HG03280 (cell line): ENCODE results near the gene PARVB.
A peak's percentile ranks its signal among the peaks of the same experiment; 100 is the strongest.

ENCODE experiments used
- ATAC-seq: cut with Tn5 transposase; IDR thresholded peaks from one replicate; pipeline ENCODE4 v1.9.1; 2021; ENCODE audit warnings: mild to moderate bottlenecking, moderate library complexity; ENCODE audit not compliant: unreplicated experiment

Gene PARVB

DNA sequence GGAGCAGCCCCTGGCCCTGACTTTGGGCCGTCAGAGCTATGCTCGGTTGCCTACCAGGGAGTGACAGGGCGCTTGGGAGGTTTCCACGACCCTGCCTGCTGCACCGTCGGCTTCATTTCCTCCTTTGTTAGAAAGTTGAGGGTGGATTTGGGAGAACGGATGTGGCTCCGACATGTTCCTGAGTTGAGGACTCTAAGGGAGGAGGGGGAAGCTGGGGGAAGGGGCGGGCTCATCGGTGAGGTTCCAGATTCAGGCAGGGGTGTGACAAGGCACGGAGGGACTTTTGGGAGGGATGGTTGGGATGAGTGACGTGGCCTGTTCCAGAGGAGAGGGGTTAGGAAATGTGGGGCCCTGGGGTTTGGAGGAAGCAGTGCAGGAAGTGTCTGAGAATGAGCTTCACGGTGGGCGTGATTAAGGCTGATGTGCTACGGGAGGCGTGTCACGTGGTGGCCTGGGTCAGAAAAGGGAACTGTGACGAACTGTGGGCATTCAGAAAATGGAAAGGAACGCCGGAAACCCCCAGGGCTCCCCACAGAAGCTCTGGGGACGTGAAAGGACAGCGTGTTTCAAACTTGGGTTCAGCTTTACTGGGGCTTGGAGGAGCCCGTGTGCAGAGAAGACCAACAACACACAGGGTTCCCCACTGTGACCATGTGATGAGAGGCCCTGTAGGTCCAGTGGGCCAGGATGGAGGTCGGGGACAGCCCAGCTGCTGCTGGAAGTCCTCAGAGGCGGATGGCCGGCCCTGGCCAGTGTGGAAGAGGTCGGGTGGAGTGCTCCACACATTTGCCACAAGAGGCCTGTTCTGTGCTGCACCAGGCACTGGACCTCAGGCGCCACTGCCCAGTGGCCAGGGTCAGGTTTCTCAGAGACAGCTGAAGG, 2.8 kb downstream of the PARVB start:
- ATAC-seq = peak; percentile 45

- no peak for ATAC-seq
These were observed 4.0 kb downstream of the PARVB start for GRCh38 chr22:44028091-44028490.

DNA sequence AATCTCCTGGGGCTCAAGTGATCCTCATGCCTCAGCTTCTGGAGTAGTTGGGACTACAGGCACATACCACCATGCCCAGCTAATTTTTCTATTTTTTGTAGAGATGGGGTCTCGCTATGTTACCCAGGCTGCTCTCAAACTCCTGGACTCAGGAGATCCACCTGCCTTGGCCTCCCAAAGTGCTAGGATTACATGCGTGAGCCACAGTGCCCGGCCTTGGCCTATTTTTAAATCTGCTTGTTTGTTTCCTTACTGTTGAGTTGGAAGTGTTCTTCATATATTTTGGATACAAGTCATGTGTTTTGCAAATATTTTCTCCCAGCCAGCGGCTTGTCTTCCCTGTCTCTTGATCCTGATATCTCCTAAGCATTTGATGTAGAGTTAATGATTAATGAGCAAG, 5.0 kb downstream of the PARVB start:
- ATAC-seq = no peak

DNA sequence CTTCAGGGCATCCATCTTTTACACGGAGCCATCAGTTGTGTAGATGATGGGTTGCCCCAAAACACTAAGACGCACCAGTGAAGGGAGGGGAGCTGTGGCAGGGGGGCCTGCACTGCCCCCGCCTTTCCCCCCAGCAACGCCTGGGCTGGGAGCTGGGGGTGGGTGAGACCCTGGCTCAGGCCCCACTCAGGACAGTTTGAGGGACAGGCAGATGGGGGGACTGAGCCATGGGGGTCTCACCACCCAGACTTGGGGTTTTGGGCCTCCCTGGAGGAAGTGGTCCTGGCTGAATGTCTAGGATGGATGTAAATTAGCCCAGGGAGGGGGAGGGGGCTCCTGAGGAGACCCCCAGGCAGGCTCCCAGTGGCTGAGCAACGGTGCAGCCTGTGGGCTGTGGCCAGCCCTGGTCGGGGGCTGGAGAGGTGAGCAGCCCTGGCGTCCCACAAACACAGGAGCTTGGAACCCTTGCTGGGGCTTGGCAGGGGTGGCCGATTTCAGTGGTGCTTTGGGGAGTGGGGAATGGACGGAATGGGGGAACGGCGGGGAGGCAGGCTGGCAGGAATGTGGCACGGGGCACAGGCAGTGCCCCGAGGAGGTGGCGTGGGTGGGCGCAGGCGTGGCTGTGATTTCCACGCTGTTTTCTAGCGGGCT, 6.1 kb downstream of the PARVB start:
- no peak for ATAC-seq

DNA sequence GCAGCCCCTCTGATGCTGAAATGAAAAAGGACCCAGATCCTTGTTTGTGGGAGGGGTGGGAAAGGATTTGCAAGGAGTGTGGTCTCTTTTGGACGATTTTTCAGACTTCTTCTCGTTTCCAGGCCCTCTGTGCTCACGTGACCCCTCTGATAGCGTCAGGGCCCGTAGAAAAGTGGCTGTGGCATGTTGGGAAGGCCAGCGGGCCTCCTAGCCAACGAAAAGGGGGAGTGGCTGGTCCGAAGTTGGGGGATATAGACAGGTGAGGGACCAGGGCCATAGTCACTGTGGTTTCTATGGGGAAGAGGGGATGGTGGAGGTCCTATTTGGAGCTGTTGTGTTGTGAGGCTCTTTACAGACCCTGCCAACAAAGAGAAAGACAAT, 6.6 kb downstream of the PARVB start:
- no peak for ATAC-seq

DNA sequence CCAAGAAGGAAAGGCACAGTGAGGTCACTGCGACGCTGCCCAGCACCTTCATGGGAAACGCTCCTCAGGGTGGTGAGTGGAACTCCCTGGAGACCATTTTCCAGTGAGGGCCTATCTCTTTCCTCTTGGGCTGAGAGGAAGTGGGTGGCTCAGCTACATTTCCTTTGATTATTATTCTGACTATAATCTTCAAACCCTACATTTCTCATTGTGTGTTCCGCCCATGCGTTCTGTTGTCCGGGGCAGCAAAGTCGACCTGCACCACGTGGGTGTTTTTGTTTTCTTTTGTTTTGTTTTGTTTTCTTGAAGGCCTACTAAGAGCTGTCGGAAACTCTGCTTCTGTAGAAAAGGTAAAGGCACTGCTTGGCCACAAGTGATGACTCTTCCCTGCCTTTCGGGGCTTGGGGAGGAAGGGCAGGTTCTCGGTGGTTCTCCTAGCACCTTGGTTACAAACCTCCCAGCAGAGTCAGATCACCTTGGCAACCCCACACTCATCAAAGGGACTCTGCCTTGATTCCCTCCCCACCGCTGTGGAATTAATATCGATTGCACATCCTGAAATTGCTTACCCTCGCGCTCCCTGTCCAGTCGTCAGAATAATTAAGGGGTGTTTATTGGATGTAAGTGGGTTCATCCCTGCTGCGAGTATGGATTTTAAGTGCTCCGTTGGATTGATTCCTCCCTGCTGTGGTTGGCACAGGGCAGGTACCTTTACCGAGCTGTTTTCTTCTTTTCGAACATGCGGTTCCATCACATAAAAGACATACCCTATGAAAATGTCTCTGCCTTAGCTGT, 7.3 kb downstream of the PARVB start:
- no peak for ATAC-seq

GRCh38 chr22:44032126-44032730, 8.1 kb downstream of the PARVB start:
- no peak for ATAC-seq

GRCh38 chr22:44033287-44033686, 9.2 kb downstream of the PARVB start:
- no peak for ATAC-seq

DNA sequence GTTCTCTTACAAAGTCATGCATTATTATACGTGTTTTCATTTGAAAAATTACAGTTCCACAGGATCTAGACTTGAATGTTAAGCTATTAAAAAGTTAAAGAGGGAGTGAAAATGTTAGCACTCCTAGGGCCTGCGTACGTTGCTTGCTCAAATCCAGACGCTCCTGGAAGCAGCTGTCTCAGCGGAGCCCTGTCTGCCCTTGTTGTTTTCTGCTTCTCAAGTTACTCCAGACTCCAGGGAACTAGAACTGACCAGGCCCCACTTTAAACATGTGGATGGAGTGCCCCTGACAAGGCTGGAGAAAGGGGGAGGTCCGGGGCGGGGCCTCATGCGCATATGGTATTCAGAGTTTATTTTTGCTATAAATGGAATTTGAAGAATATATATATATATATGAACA, 9.6 kb downstream of the PARVB start:
- no peak for ATAC-seq

GRCh38 chr22:44037519-44038375, 13.6 kb downstream of the PARVB start:
- no peak for ATAC-seq

- no peak for ATAC-seq
These were observed 15.6 kb downstream of the PARVB start for GRCh38 chr22:44039566-44040171.

DNA sequence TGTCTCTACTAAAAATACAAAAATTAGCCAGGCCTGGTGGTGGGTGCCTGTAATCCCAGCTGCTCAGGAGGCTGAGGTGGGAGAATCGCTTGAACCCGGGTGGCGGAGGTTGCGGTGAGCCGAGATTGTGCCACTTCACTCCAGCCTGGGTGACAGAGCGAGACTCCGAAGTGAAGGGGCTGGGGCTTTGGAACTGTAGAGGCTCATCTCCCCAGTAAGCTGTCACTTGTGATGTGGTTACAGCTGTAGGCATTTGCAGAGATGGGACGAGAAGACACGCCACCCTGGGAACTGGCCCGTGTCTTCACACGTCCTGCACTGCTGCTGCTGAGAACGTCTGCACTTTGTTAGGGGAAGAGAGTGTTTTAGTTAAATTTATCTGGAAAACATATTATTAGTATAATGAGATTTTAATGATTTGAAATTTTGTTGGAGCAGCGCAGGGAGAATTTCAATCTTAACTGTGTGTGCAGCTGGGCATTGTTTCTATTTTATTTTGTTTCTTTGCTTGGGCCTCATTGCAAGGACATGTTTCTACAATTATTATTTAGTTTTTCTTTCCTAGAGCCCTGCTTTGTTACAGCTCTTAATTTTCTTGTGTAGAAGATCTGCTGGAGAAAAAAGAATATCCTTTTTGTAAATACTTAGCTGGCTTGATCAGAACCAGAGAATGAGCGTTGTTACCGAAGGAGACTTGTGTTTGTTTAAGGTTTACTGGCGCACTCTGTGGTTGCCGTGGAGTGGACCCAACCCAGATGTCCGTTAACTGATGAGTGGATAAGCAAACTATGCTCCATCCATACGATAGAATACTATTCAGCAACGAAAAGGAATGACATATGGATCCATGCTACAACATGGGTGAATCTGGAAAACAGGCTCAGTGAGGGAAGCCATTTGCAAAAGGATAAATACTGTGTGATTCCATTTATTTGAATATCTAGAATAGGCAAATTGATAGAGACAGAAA, 18.4 kb downstream of the PARVB start:
- no peak for ATAC-seq

- ATAC-seq = no peak
These were observed 21.0 kb downstream of the PARVB start for GRCh38 chr22:44045145-44045544.

- ATAC-seq = no peak
These were observed 22.5 kb downstream of the PARVB start for GRCh38 chr22:44046485-44047141.

DNA sequence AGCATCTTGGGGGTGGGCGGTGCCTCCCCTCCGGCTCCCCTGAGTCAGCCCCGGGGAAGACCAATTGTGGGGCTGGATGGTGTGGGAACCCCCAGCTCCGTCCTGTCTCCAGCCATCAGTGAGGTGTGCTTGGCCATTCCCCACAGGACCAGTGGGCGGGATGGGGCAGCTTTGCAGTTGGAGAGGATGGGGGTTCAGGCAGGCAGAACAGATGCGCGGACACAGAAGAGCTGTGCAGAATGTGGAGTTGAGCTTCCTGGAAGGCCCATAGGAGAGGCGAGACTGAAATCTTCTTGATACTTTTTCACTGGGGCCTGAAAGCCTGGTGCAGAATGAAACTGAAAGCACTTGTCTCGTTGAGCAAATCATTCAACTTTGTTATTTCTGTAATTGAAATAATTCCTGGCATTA, 23.8 kb downstream of the PARVB start:
- ATAC-seq = peak; percentile 59

GRCh38 chr22:44049486-44050231, 25.6 kb downstream of the PARVB start:
- no peak for ATAC-seq

- ATAC-seq = no peak
These were observed 26.8 kb downstream of the PARVB start for GRCh38 chr22:44050766-44051355.
